Measurements from ENCODE around the gene FKBP11.

GRCh38 chr12:48875944-48876515 is 49.3 kb downstream of the FKBP11 start:
- no peak for TF ChIP-seq POLR2A (IDR thresholded peaks at IDR 0.05)
- TF ChIP-seq, protein P1, sequence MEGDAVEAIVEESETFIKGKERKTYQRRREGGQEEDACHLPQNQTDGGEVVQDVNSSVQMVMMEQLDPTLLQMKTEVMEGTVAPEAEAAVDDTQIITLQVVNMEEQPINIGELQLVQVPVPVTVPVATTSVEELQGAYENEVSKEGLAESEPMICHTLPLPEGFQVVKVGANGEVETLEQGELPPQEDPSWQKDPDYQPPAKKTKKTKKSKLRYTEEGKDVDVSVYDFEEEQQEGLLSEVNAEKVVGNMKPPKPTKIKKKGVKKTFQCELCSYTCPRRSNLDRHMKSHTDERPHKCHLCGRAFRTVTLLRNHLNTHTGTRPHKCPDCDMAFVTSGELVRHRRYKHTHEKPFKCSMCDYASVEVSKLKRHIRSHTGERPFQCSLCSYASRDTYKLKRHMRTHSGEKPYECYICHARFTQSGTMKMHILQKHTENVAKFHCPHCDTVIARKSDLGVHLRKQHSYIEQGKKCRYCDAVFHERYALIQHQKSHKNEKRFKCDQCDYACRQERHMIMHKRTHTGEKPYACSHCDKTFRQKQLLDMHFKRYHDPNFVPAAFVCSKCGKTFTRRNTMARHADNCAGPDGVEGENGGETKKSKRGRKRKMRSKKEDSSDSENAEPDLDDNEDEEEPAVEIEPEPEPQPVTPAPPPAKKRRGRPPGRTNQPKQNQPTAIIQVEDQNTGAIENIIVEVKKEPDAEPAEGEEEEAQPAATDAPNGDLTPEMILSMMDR (IDR thresholded peaks at IDR 0.05): no peak
- TF ChIP-seq POLR2AphosphoS5 (IDR thresholded peaks at IDR 0.05): no peak
